Endodermal cell (in vitro differentiated cells): Measurements from ENCODE around the gene MAGI3. TPM values are rescaled to one million over a fixed set of nuclear protein-coding genes. Genes with fewer than 3 reads are reported as not detected.

Experiments used
- DNase-seq: peaks from one replicate; pipeline ENCODE4 v3.0.0-alpha.2; 2017
- H3K27ac ChIP-seq: 2 replicates; pipeline ENCODE4 v1.5.1; 2013; ENCODE audit warnings: mild to moderate bottlenecking, low read depth, low read length, moderate library complexity
- H3K27me3 ChIP-seq: 2 replicates; pipeline ENCODE4 v1.6.1; 2013; ENCODE audit warnings: mild to moderate bottlenecking, low read length, moderate library complexity; ENCODE audit not compliant: insufficient read depth, control insufficient read depth, poor library complexity, severe bottlenecking
- H3K36me3 ChIP-seq: 2 replicates; pipeline ENCODE4 v1.7.0; 2013; ENCODE audit warnings: mild to moderate bottlenecking, low read length, moderate library complexity; ENCODE audit not compliant: control insufficient read depth, insufficient read depth
- H3K4me1 ChIP-seq: one replicate; pipeline ENCODE4 v1.7.0; 2013; ENCODE audit warnings: low read length; ENCODE audit not compliant: control insufficient read depth, insufficient read depth
- H3K4me3 ChIP-seq: 2 replicates; pipeline ENCODE4 v1.5.1; 2013; ENCODE audit warnings: mild to moderate bottlenecking, low read length, moderate library complexity
- H3K9ac ChIP-seq: 2 replicates; pipeline ENCODE4 v1.6.1; 2013; ENCODE audit warnings: mild to moderate bottlenecking, low read length, moderate library complexity; ENCODE audit not compliant: poor library complexity, severe bottlenecking; ENCODE audit errors: extremely low read depth
- H3K9me3 ChIP-seq: 2 replicates; pipeline ENCODE4 v1.6.1; 2013; ENCODE audit warnings: mild to moderate bottlenecking, low read length, moderate library complexity; ENCODE audit not compliant: control insufficient read depth
- H3K27ac Mint-ChIP-seq: 2 replicates; pipeline ENCODE4 v1.8.0; 2020; ENCODE audit warnings: mixed read lengths
- H3K27me3 Mint-ChIP-seq: 2 replicates; pipeline ENCODE4 v1.8.0; 2021; ENCODE audit warnings: mild to moderate bottlenecking, mixed read lengths; ENCODE audit not compliant: insufficient read depth
- H3K36me3 Mint-ChIP-seq: 2 replicates; pipeline ENCODE4 v1.8.0; 2020; ENCODE audit warnings: low read depth, mixed read lengths
- H3K4me1 Mint-ChIP-seq: 2 replicates; pipeline ENCODE4 v1.8.0; 2020; ENCODE audit warnings: mixed read lengths
- H3K4me3 Mint-ChIP-seq: 2 replicates; pipeline ENCODE4 v1.8.0; 2020; ENCODE audit warnings: mild to moderate bottlenecking, moderate library complexity, mixed read lengths
- H3K9me3 Mint-ChIP-seq: 2 replicates; pipeline ENCODE4 v1.8.0; 2020; ENCODE audit warnings: mild to moderate bottlenecking, mixed read lengths
- WGBS, 2 experiments: methylation state at CpG; one replicate each; pipeline versions ENCODE4 v1.1.5 to v1.1.7; 2013; ENCODE audit warnings: missing lambda C conversion rate in 2 of 2, mixed read lengths in 1 of 2; ENCODE audit not compliant: insufficient coverage in 1 of 2, insufficient read length in 1 of 2; 5-methylcytosine and 5-hydroxymethylcytosine counted together
- total RNA-seq, 2 donors: library from RNA; stranded (reverse); fragmentation: NEBNext Ultra II Directional in 1 of 2; extraction: Animal tissue kit (Norgen Biotek cat#: 25700) in 1 of 2; gene quantifications; 2 replicates in 1 of 2; 3 replicates in 1 of 2; pipeline ENCODE4 v1.2.1, GENCODE V29; 2021
- TF ChIP-seq, protein P1 (sequence below): fragments of 200-600 bp; sonication (generic); conservative IDR thresholded peaks from 2 replicates; pipeline ENCODE4 v1.5.0; 2021; ENCODE audit warnings: antibody characterized with exemption, mild to moderate bottlenecking

Gene MAGI3
- total RNA-seq, 2 donors from 2014 or later = 27.1 to 27.4 TPM

DNA sequence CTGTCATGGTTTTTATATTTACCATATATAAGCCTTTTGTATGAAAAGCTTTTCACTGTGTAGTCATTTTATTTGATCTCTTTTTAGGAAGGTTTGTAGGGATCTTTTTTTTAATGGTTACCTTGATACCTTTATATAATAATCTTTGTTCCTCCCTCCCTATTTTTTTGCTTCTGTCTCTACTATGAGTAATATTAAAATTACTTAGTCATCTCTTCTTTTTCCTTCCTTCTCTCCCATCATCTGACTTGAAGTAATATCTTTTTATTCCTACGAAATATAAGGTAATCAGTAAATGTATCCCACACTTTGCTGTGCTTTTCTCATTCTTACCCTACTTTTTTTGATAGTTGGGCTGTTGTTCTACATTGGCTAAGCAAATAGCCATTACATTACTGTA, 161.4 kb downstream of the MAGI3 start:
- peaks cover 27% of the 10 kb centered on the region for H3K36me3 Mint-ChIP-seq
- no peaks in the 10 kb centered on the region for H3K27me3 Mint-ChIP-seq
- H3K4me1 ChIP-seq = no peaks in the 10 kb centered on the region
- WGBS, 2 experiments = 85% methylated on average over 1 of the region's 1 CpG; no CpG with 5 or more reads in 1 of the 2 experiments
- no peak overlapping the region for H3K27ac Mint-ChIP-seq
- H3K4me3 ChIP-seq = no peak overlapping the region
- H3K36me3 ChIP-seq = peaks cover 26% of the 10 kb centered on the region
- peaks cover 13% of the 10 kb centered on the region for H3K9me3 ChIP-seq
- no peak for DNase-seq
- H3K27me3 ChIP-seq = no peaks in the 10 kb centered on the region
- no peak overlapping the region for H3K4me3 Mint-ChIP-seq
- TF ChIP-seq, protein P1, sequence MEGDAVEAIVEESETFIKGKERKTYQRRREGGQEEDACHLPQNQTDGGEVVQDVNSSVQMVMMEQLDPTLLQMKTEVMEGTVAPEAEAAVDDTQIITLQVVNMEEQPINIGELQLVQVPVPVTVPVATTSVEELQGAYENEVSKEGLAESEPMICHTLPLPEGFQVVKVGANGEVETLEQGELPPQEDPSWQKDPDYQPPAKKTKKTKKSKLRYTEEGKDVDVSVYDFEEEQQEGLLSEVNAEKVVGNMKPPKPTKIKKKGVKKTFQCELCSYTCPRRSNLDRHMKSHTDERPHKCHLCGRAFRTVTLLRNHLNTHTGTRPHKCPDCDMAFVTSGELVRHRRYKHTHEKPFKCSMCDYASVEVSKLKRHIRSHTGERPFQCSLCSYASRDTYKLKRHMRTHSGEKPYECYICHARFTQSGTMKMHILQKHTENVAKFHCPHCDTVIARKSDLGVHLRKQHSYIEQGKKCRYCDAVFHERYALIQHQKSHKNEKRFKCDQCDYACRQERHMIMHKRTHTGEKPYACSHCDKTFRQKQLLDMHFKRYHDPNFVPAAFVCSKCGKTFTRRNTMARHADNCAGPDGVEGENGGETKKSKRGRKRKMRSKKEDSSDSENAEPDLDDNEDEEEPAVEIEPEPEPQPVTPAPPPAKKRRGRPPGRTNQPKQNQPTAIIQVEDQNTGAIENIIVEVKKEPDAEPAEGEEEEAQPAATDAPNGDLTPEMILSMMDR = no peak
- peaks cover 6% of the 10 kb centered on the region for H3K9me3 Mint-ChIP-seq
- no peak overlapping the region for H3K9ac ChIP-seq
- H3K27ac ChIP-seq = no peak overlapping the region
- H3K4me1 Mint-ChIP-seq = no peaks in the 10 kb centered on the region

GRCh38 chr1:113552244-113552643, 161.9 kb downstream of the MAGI3 start:
- no peaks in the 10 kb centered on the region for H3K27me3 Mint-ChIP-seq
- Histone ChIP-seq H3K4me1 (no peaks in the 10 kb centered on the region), H3K36me3 (peaks cover 31% of the 10 kb centered on the region), H3K9ac (no peak overlapping the region), H3K9me3 (peaks cover 18% of the 10 kb centered on the region), H3K27ac (no peak overlapping the region), H3K4me3 (no peak overlapping the region), H3K27me3 (no peaks in the 10 kb centered on the region)
- 100% methylated on average over 1 of the region's 1 CpG; no CpG with 5 or more reads in 1 of the 2 experiments for WGBS, 2 experiments
- no peak for DNase-seq
- H3K27ac Mint-ChIP-seq = no peak overlapping the region
- peaks cover 6% of the 10 kb centered on the region for H3K9me3 Mint-ChIP-seq
- no peak overlapping the region for H3K4me3 Mint-ChIP-seq
- H3K36me3 Mint-ChIP-seq = peaks cover 30% of the 10 kb centered on the region
- no peaks in the 10 kb centered on the region for H3K4me1 Mint-ChIP-seq
- TF ChIP-seq, protein P1 = no peak

DNA sequence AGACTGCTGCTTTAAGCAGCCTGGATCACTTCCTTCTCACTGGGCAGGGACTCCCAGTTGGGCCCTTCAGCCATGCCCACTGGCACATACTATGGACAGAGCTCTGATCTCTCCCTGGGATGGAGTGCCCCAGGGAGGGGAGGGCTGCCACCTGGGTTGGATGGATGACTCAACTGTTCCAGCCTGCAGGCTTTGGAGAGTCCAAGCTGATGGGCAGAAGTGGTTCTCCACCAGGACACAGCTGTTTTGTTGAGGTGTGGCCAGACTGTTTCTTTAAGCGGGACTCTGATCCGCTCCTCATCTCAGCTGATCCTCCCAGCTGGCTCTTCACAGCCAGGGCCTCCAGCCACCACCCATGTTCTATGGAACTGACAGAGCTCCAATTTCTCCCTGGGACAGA, 166.9 kb downstream of the MAGI3 start:
- Histone ChIP-seq H3K36me3 (peaks cover 45% of the 10 kb centered on the region), H3K4me1 (no peaks in the 10 kb centered on the region), H3K4me3 (no peak overlapping the region), H3K27ac (no peak overlapping the region), H3K9ac (no peak overlapping the region), H3K9me3 (peaks cover 43% of the 10 kb centered on the region), H3K27me3 (no peaks in the 10 kb centered on the region)
- no peak overlapping the region for H3K27ac Mint-ChIP-seq
- 98 to 100% methylated on average over 2 of the region's 2 CpGs for WGBS, 2 experiments
- H3K4me3 Mint-ChIP-seq = no peak overlapping the region
- no peaks in the 10 kb centered on the region for H3K27me3 Mint-ChIP-seq
- DNase-seq = no peak
- H3K36me3 Mint-ChIP-seq = peaks cover 51% of the 10 kb centered on the region
- peaks cover 34% of the 10 kb centered on the region for H3K9me3 Mint-ChIP-seq
- no peaks in the 10 kb centered on the region for H3K4me1 Mint-ChIP-seq
- TF ChIP-seq, protein P1 = no peak
